ENCODE data around the gene CFAP210.
"Not testable (repeated sequence)": the region's sequence is repeated elsewhere in the genome, so short reads cannot be mapped to it uniquely, and the experiment has no call there.

The CFAP210 gene

DNA sequence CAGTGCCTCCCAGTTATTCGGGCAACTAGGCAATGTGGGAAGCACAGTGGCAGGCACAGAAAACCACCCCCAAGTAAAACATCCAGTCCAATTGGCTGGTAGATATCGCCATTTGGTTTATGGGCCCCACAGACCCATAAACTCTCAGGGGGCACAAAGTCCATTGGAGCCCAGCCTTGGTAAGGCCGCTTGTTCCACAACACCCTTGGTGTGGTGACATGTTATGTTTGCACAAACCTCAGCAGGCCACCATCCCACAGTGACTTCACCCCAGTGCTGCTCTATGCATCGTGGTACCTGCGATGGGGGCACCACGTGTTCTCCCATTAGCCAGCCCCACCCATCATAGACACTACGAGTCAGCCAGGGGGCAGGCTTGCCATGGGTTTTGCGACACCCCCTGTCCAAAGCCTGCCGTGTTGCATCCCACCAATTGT is 18.6 kb upstream of the CFAP210 start:
- no peak for DNase-seq

DNA sequence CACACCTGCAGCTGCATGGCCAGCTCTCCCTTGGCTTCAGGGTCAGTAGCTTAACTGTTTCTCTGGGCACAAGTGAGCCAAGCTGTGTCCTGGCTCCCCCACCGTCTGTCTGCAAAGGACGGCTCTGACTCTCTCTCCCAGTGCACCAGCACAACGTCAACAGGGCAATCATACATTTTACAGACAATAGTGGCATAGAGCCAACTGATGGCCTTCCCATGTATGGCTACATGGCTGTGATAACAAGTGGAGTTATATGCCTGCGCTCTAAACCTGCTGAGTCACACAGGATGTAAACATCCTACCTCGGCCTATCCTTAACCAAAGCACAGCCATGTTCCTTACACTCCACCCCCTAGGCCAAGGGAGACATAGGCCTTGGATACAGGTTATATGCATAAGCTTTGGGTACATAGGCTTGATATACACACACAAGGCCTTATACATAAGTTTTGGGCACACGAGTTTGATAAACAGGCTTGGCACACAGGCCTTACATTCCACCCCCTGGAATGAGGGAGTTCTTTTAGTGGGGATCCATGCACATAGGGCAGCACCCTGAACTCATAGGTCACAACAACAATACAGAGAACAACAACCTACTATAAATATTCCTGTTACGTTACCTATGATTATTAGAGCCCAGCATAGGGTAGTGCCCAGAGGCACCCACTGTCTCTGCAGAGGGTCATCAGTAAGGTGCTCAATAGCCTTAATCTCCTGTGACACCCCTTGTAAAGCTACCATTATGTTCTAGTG is 17.7 kb upstream of the CFAP210 start:
- DNase-seq, result no peak

DNA sequence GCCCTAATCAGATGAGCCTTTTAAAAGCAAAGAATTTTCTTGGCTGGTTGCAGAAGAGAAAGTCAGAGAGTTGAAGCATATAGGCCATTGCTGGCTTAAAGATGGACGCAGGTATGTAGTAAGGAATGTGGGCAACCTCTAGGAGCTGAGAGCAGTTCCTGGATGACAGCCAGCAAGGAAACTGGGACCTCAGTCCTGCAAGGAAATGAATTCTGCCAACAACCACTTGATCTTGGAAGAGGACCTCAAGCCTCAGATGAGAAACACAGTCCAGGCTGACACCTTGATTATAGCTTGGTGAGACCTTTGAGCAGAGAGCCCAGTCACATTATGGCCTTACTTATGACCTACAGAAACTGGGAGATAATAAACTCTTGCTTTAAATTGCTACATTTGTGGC is 15.8 kb upstream of the CFAP210 start:
- DNase-seq, result no peak

DNA sequence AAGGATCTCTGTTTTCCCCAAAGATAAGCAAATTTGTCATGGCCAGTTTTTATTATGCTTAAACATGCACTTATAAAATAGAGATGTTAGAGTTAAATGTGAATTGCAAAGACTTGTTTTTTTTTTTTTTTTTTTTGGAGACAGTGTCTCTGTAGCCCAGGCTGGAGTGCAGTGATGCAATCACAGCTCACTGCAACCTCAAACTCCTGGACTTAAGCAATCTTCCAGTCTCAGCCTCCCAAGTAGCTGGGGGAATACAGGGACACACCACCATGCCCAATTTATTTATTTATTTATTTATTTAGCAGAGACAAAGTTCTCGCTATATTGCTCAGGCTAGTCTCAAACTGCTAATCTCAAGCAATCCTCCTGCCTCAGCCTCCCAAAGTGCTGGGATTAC is 15.1 kb upstream of the CFAP210 start:
- DNase-seq, result no peak

DNA sequence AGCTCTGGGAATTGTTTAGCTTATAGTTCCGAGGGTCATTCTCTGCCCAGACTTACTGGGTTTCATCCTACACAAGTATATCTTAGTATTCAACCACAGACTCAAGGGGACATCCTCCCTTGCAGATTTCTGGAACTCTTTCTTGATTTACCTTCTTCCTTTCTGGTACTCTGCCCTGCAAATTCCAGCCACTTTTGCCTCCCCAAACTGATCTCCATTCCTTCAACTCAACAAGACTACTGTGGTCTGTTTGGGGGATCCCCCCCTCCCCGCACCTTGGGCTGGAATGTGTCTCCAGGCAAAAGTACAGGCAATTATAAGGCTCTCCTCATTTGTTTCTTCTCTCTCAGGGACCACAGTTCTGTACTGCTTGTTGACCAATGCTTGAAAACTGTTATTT is 13.4 kb upstream of the CFAP210 start:
- DNase-seq, result no peak

DNA sequence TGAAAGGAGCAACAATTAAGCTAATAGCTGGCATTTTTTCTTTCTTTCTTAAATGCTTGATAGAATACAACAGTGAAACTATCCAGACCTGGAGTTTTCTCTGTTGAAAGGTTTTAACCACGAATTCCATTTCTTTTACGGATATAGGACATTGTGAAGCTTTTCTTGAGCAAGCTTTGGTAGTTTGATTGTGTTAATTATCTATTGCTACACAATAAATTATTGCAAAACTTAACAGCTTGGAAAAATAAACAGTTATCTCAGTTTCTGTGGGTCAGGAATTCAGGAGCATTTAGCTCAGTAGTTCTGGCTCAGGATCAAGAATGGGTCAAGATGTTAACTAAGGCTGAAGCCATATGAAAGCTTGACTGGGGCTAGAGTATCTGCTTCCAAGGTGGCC is 11.7 kb upstream of the CFAP210 start:
- no peak for DNase-seq

DNA sequence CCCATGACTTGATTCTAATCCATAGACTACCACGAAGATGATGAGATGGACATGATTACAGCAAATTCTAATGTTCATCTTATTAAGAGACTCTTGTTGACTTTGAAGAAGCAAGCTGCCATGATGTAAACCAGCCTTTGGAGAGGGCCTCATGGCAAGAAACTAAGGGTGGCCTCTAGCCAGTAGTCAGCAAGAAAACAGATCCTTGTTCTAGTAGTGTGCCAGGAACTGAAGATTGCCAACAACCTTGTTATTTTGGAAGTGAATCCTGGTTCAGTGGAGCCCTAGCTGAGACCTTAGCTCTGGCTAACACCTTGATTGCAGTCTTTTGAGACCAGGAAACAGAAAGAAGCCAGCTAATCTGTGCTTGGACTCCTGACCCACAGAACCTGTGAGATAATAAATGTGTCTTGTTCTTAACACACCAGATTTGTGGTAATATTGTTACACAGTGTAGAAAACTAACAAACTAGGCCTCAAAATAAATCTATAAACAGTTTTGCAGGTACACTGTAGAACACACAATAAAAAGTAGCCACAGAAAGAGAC is 10.0 kb upstream of the CFAP210 start:
- no peak for DNase-seq

DNA sequence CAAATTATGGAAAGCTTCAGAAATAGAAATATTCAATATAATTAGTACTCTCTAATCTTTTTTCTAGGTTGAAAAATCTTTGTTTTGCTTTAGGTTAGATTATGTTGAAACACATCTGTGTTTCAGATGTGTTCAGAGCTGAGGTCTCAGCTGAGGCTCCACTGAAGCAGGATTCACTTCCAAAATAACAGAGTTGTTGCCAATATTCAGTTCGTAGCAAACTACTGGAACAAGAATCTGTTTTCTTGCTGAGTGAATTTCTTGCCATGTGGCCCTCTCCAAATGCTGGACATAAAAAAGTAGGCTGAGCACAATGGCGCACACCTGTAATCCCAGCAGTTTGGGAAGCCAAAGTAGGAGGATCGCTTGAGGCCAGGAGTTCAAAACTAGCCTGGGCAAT is 8.8 kb upstream of the CFAP210 start:
- no peak for DNase-seq

DNA sequence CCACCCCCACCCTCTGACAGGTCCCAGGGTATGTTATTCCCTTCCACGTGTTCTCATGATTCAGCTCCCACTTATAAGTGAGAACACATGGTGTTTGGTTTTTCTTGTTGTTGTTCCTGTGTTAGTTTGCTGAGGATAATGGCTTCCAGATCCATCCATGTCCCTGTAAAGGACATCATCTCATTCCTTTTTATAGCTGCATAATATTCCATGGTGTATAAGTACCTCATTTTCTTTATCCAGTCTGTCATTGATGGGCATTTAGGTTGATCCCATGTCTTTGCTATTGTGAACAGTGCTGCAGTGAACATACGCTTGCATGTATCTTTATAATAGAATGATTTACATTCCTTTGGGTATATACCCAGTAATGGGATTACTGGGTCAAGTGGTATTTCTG is 5.0 kb upstream of the CFAP210 start:
- not testable (repeated sequence) for DNase-seq

DNA sequence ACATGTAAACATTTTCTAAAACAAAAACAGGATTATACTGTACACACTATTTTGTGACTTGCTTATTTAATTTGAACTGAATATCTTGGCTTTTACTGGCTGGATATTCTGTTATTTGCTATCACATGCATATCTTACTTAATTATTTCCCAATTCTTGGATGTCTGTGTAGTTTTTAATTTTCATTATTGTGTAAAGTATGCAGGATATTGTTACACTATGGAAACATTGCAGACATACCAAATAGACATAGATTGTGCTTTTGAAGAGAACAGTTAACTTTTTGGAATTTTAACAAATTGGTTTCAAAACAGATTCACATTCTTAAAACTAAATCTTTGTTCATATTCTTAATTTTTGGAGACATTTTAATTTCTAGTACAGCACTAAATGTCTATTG is 2.2 kb upstream of the CFAP210 start:
- no peak for DNase-seq

DNA sequence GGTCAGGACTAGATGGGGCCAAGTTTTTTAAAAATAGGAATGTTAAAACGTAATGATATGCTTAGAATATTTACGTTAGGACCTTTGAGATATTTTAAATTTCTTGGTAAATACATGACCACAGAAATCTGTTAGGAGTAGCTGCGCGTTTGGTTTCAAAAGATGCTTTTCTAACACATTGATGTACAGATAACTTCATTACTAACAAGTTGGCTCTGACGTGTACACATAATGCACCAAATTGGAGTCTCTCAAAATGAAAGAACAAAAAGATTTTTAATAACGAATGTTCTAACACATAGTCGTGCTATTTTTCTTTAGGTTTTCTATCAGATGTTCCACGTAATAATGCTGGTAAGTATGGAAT is 672 bp upstream of the CFAP210 start:
- no peak for DNase-seq

DNA sequence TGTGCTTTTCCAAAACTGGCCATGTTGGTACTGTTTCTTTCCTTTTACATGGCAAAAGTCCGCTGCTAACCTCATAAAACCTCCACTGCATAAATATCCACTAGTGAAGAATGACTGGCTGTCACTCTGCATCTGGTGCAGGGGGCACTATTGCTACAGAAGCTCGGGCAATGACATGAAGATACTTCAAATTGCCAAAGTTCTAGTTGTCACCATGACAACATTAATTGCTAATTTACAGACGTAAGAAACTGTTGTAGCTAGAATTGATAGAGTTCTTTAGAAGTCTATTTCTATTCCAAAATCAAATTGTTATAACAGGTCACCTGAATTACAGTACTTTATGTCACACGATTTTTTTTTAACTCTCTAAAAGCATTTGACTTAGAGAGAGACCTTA is 845 bp downstream of the CFAP210 start:
- DNase-seq, result peak in 1 of 5 donors; percentile 7

DNA sequence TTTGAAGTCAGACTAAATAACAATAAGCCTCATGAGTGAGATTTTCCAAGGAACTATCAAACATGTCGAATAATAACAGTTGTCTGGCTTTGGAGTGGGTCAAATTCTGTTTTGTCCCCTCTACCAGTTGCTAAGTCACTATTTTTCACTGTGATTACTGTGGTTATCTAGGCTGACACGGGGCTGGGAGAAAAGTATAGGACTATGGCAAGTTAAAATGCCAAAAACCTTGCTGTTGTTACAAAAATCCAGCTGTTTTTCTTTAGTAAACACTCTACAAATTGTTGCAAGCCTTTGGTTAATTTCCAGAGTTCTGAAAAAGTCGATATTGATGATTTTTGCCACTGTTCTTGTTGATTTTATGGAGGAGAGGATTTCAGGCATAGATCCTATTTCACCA is 1.5 kb downstream of the CFAP210 start:
- DNase-seq, result no peak

DNA sequence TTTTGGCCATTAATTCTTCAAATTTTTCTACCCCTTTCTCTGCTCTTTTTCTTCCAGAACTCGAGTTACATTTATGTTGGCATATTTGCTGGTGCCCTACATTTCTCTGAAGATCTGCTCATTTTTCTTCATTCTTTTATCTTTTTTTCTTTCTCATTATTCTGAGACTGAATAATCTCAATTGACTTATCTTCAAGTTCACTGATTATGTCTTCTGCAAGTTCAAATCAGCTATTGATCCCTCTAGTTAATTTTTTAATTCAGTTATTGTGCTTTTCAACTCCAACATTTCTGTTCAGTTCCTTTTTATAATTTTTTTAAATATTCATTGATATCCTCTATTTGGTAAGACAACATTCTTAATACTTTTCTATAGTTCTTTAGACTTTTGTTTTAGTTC is 3.2 kb downstream of the CFAP210 start:
- DNase-seq, result no peak

DNA sequence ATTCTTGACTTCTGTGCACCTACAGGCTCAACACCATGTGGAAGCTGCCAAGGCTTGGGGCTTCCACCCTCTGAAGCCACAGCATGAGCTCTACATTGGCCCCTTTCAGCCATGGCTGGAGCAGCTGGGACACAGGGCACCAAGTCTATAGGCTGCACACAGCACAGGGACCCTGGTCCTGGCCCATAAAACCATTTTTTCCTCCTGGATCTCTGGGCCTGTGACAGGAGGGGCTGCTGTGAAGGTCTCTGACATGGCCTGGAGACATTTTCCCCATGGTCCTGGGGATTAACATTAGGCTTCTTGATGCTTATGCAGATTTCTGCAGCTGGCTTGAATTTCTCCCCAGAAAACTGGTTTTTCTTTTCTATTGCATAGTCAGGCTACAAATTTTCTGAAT is 6.3 kb downstream of the CFAP210 start:
- not testable (repeated sequence) for DNase-seq

DNA sequence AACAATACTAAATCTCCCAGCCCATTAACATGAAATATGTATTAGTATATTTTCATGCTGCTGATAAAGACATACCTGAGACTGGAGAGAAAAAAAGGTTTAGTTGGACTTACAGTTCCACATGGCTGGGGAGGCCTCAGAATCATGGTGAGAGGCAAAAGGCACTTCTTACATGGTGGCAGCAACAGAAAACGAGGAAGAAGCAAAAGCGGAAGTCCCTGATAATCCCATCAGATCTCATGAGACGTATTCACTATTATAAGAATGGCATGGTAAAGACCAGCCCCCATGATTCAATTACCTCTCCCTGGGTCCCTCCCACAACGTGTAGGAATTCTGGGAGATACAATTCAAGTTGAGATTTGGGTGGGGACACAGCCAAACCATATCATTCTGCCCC is 7.4 kb downstream of the CFAP210 start:
- not testable (repeated sequence) for DNase-seq

DNA sequence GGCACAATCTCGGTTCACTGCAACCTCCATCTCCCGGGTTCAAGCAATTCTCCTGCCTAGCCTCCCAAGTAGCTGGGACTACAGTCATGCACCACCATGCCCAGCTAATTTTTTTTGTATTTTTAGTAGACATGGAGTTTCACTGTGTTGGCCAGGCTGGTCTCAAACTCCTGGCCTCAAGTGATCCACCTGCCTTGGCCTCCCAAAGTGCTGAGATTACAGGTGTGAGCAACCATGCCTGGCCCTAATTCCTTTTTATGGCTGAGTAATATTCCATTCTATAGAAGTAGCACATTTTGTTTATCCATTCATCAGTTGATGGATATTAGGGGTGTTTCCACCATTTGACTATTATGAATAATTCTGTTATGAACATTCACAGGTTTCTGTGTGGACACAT is 9.5 kb downstream of the CFAP210 start:
- not testable (repeated sequence) for DNase-seq

DNA sequence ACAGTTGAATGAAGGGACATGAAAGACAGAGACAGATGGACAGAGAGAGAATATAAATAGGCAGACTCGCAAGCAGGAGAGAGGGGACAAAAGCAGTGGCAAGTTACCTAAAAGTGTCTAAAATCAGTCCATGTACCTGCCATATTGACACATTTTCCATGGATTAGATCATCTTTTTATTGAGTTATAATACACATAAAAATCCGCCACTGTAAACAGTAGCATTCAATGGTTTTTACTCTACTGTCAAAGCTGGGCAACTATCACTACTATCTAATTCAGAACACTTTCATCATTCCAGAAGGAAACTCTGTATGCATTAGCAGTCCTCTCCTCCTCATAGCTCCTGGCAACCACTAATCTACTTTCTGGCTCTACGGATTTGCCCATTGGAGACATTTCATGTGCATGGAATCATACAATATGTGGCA is 10.1 kb downstream of the CFAP210 start:
- DNase-seq, result no peak

DNA sequence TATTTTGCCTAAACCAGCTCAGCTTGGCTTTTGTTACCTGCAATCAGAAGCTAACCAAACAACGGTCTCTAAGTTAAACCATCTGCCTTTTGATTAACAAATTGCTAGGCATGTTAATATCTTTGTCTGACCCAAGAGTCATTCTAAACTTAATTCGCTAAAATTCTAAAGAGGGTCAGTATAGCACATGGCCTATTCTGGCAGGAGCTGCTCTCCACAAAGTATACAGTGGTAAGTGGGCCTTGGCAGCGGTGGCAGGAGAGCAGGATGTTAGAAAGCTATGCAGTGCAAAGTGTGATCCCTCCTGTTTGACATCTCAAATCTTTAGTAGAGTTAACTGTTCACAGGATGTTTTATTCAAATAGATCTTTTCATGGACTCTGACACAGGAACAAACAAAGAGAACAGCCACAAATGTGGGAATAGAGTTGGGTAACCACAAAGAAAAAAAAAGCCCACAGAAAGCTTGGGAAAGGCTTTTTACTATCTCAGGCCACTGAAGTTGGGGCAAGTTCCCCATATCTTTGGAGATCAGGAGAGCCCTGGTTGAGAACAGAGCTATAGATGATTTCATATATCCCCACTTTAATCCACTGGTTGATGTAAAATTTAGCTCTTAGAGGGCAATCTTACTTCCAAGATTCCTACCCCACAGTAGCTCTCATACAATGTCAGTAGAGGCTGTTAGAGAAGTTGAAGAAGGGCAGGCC is 10.6 kb downstream of the CFAP210 start:
- DNase-seq, result peak in 1 of 5 donors; percentile 42

DNA sequence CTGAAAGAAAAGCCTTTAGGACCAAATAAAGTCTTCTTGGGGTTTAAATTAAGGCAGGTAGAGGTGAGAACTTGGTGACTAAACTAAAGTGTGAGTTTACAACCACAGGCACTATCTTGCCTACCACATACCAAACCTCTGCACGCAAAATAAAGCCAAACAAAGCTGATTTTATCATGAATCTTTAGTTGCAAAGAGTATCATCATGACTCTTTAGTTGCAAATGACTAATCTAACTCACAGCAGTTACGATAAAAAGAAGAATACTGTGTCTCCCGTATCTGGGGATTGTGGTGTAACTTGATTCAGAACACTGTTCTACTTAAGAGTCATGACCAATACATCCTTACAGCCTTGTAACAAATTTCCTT is 11.2 kb downstream of the CFAP210 start:
- peak in 1 of 5 donors; percentile 85 for DNase-seq

DNA sequence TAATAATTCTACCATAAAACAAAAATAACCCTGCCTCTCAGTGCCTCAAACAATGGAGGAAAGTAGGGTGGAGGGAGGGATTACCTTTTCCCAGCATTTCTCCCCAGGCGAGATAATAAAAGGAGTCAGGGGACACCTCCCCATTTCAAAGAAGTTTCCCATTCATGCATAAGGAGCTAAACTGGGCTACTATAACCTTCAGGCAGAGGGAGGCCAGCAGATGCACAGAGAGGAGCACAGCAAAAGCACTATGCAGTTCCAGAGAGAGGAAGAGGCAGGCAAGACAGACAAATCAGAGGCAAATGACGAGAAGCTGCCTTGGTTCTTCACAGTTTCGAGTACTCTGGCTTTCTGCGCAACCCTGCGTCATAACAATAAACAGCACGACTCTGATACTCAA is 17.4 kb downstream of the CFAP210 start:
- no peak for DNase-seq

DNA sequence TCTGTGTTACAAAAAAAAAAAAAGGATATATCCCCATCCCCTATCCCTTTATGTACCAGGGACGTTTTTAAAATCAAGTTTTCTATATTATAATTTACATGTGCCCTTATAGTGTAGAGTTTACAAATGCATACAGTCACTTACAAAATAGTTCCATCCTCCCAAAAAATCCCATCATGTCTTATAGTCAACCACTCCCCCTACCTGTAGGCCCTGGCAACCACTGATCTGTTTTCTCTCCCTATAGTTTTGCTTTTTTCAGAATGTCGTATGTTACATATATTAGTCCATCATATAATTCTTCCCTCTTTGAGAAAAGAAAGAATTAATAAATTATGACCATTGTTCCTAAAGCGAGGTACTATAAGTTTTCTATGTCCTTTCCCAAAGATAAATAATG is 17.8 kb downstream of the CFAP210 start:
- DNase-seq, result no peak

DNA sequence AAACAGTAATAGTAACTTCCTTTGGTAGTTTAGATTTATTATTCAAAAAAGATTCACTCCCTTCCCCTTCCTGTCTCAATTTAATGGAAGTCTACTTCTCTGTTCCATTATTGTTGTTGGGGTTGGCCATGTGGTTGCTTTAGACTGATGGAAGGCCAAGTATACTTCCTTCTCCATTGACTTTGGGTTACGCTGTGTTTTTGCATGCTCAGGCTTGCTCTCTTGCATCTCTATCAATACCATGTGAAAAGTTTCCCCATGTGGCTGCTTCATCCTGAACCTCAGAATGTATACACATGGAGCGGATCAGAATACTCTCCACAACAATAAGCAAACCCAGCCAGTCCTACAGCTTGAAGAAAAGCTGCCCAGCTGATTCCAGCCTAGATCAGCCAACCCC is 20.3 kb downstream of the CFAP210 start:
- DNase-seq, result no peak

DNA sequence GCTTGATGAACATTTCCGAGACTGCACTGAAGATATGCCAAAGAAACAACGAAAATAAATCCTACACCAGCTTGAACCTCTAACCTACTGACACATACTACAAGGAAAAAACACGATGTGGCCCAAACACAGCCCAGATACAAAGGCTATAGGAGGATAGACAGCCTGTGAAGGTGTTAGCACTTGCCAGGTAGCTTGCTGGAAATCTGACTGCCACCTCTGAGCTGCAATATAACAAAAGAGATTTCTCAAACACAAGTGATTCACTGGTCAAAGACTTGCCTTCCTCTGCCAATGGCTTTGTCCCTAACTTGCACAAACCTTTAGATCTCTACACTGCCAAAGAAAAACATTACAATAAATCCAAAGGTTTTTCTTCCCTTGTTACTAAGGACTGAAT is 21.1 kb downstream of the CFAP210 start:
- no peak for DNase-seq
